ENCODE results near the gene PPP4C. TPM values are rescaled to one million over a fixed set of nuclear protein-coding genes. Genes with fewer than 3 reads are reported as not detected.

The PPP4C gene
- polyA plus RNA-seq, 1 donor from 2014 or later, result 173 TPM

DNA sequence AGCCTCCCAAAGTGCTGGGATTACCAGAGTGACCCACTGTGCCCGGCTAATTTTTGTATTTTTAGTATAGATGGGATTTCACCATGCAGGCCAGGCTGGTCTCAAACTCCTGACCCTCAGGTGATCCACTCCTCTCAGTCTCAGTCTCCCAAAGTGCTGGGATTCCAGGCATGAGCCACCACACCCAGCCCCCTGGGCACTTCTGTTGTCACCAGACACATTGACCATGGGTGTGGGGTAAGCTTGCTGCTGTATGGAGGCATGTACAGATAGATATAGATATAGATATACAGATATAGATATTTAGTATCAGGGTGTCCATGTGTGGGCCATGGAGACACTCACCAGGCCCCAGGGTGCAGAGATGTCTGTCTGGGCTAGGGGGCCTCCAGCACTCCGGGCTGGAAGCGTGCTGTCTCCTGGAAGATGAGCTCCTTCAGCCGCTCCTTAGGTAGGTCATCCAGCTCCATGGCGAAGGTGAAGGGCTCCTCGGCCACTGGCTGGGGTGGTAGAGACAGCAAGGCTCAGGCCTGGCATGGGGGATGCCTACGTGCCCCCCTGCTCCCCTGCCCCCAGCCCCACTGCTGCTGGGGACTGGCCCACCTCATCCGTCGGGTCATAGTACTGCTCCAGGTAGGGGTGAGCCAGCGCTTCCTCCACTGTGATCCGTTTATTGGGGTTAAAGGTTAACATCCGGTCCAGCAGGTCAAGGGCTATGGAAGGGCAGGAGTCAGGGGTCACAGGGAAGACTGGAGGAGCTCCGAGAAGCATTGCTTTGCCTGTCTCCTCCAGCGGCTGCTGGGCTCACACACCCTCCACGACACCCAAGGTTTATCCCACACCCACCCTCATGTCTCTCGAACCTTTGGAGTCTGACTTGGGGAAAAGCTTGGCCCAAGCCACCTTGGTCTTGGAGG, 40.8 kb downstream of the PPP4C start:
- no peaks in the 10 kb centered on the region for H3K36me3 ChIP-seq (ENCODE audit: insufficient read depth, low read length)
- H3K9me3 ChIP-seq (ENCODE audit: low read length), result no peaks in the 10 kb centered on the region
- H3K9ac ChIP-seq (ENCODE audit: low read length), result no peak overlapping the region

DNA sequence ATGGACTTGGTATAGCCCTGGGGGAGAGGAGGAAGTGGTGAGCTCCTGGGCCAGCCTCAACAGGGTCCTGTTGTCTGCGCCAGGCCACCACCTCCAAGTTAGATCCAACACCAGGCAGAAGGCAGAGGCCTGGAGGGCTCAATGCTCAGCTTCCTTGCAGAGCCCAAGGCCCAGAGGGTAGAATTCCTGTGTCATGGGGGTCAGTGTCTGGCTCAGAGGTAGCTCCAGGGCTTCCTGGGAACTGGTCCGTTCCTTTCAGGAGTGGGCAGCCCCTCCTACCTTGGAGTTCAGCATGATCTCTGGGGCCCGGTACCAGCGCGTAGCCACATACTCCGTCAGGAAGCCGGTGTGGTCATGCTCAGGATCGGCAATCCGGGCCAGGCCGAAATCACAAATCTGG, 42.0 kb downstream of the PPP4C start:
- Histone ChIP-seq H2AFZ (ENCODE audit: low read depth, low read length) (no peak overlapping the region), H3F3A (ENCODE audit: insufficient read depth, low read length, poor library complexity, severe bottlenecking) (no peaks in the 10 kb centered on the region), H3K79me2 (replicated peaks; ENCODE audit: insufficient read depth, low read length) (no peaks in the 10 kb centered on the region), H3K4me3 (ENCODE audit: low read length) (no peak overlapping the region), H3K27ac (ENCODE audit: low read length) (no peak overlapping the region), H3K4me2 (ENCODE audit: low read length) (no peak overlapping the region), H4K20me1 (ENCODE audit: insufficient read depth) (no peaks in the 10 kb centered on the region), H3K36me3 (ENCODE audit: insufficient read depth, low read length) (no peaks in the 10 kb centered on the region), H3K9me3 (ENCODE audit: low read length) (no peaks in the 10 kb centered on the region), H3K9me2 (ENCODE audit: insufficient read depth, low read length) (no peaks in the 10 kb centered on the region), H3K27me3 (ENCODE audit: insufficient read depth, low read depth, low read length) (no peaks in the 10 kb centered on the region), H3K9ac (ENCODE audit: low read length) (no peak overlapping the region)
- TF ChIP-seq EZH2 (IDR thresholded peaks at IDR 0.05; ENCODE audit: borderline replicate concordance, insufficient read depth, low read length, poor library complexity, severe bottlenecking) (no peak), SMC3 (conservative IDR thresholded peaks at IDR 0.05; ENCODE audit: poor library complexity) (no peak), POLR2AphosphoS5 (IDR thresholded peaks at IDR 0.05) (no peak), MXI1 (conservative IDR thresholded peaks at IDR 0.05; ENCODE audit: poor library complexity, severe bottlenecking) (no peak), EP300 (conservative IDR thresholded peaks at IDR 0.05; ENCODE audit: poor library complexity, severe bottlenecking) (no peak)
- TF ChIP-seq, protein P1, sequence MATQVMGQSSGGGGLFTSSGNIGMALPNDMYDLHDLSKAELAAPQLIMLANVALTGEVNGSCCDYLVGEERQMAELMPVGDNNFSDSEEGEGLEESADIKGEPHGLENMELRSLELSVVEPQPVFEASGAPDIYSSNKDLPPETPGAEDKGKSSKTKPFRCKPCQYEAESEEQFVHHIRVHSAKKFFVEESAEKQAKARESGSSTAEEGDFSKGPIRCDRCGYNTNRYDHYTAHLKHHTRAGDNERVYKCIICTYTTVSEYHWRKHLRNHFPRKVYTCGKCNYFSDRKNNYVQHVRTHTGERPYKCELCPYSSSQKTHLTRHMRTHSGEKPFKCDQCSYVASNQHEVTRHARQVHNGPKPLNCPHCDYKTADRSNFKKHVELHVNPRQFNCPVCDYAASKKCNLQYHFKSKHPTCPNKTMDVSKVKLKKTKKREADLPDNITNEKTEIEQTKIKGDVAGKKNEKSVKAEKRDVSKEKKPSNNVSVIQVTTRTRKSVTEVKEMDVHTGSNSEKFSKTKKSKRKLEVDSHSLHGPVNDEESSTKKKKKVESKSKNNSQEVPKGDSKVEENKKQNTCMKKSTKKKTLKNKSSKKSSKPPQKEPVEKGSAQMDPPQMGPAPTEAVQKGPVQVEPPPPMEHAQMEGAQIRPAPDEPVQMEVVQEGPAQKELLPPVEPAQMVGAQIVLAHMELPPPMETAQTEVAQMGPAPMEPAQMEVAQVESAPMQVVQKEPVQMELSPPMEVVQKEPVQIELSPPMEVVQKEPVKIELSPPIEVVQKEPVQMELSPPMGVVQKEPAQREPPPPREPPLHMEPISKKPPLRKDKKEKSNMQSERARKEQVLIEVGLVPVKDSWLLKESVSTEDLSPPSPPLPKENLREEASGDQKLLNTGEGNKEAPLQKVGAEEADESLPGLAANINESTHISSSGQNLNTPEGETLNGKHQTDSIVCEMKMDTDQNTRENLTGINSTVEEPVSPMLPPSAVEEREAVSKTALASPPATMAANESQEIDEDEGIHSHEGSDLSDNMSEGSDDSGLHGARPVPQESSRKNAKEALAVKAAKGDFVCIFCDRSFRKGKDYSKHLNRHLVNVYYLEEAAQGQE (IDR thresholded peaks at IDR 0.05; ENCODE audit: borderline replicate concordance), result no peak
- TF ChIP-seq, protein P2, sequence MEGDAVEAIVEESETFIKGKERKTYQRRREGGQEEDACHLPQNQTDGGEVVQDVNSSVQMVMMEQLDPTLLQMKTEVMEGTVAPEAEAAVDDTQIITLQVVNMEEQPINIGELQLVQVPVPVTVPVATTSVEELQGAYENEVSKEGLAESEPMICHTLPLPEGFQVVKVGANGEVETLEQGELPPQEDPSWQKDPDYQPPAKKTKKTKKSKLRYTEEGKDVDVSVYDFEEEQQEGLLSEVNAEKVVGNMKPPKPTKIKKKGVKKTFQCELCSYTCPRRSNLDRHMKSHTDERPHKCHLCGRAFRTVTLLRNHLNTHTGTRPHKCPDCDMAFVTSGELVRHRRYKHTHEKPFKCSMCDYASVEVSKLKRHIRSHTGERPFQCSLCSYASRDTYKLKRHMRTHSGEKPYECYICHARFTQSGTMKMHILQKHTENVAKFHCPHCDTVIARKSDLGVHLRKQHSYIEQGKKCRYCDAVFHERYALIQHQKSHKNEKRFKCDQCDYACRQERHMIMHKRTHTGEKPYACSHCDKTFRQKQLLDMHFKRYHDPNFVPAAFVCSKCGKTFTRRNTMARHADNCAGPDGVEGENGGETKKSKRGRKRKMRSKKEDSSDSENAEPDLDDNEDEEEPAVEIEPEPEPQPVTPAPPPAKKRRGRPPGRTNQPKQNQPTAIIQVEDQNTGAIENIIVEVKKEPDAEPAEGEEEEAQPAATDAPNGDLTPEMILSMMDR (IDR thresholded peaks at IDR 0.05; ENCODE audit: poor library complexity, severe bottlenecking), result no peak

More for the DNA sequence above, 40.8 kb downstream of the PPP4C start:
- no peak overlapping the region for H2AFZ ChIP-seq (ENCODE audit: low read depth, low read length)
- no peaks in the 10 kb centered on the region for H3K9me2 ChIP-seq (ENCODE audit: insufficient read depth, low read length)
- no peaks in the 10 kb centered on the region for H3F3A ChIP-seq (ENCODE audit: insufficient read depth, low read length, poor library complexity, severe bottlenecking)
- H4K20me1 ChIP-seq (ENCODE audit: insufficient read depth), result no peaks in the 10 kb centered on the region
- H3K4me3 ChIP-seq (ENCODE audit: low read length), result no peak overlapping the region
- H3K79me2 ChIP-seq (replicated peaks; ENCODE audit: insufficient read depth, low read length), result no peaks in the 10 kb centered on the region
- TF ChIP-seq, protein P2 (IDR thresholded peaks at IDR 0.05; ENCODE audit: poor library complexity, severe bottlenecking), result no peak
- TF ChIP-seq EZH2 (IDR thresholded peaks at IDR 0.05; ENCODE audit: borderline replicate concordance, insufficient read depth, low read length, poor library complexity, severe bottlenecking), result no peak
- TF ChIP-seq POLR2AphosphoS5 (IDR thresholded peaks at IDR 0.05), result no peak
- TF ChIP-seq, protein P1 (IDR thresholded peaks at IDR 0.05; ENCODE audit: borderline replicate concordance), result no peak
- TF ChIP-seq TAF1 (IDR thresholded peaks at IDR 0.05; ENCODE audit: low read depth), result no peak
- no peak for TF ChIP-seq MXI1 (conservative IDR thresholded peaks at IDR 0.05; ENCODE audit: poor library complexity, severe bottlenecking)
- TF ChIP-seq RAD21 (conservative IDR thresholded peaks at IDR 0.05), result no peak
- TF ChIP-seq SMC3 (conservative IDR thresholded peaks at IDR 0.05; ENCODE audit: poor library complexity), result no peak
- TF ChIP-seq EP300 (conservative IDR thresholded peaks at IDR 0.05; ENCODE audit: poor library complexity, severe bottlenecking), result no peak
- no peaks in the 10 kb centered on the region for H3K27me3 ChIP-seq (ENCODE audit: insufficient read depth, low read depth, low read length)
- H3K27ac ChIP-seq (ENCODE audit: low read length), result no peak overlapping the region
- no peak overlapping the region for H3K4me2 ChIP-seq (ENCODE audit: low read length)

All from neural cell (in vitro differentiated cells).